ENCODE results near the gene GULP1.

Gene GULP1

DNA sequence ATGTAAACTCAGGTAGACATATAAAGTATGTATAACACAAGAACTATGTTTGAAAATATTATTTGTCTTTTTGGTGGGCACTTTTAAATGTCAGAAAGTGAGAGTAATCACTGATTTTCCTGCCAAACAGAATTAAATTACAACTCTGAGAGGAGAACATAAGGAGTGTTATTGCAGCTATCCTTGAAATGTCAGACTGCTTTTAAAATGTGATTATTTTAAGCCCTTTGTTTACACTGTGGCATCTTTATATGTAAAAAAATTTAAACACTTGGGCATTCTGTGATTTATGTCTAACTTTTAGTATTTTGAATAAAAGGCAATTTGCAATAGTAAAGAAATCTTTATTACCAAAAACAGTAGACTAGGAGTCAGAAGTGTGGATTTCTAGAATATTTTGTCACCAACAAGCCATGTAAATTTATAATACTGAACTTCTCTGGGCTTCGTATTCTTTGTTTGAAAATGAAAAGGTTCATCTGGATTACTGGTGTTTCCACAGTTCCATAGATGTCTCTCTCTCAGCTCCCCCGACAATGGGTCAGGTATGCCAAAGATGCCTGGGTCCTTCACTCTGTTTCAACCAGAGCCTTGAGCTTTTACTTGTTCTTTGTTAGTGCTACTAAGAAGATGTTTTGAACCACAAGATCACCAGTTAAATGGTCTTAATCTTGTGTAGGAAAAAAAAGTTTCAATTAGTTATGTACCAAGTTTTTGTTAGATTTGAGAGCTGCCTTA, 38.8 kb downstream of the GULP1 start:
- TF ChIP-seq NFIC (IDR thresholded peaks at IDR 0.05): no peak

GRCh38 chr2:188332619-188333018, 40.9 kb downstream of the GULP1 start:
- no peak for TF ChIP-seq TCF12 (IDR thresholded peaks at IDR 0.05; ENCODE audit: low read depth)
- TF ChIP-seq, protein P1, sequence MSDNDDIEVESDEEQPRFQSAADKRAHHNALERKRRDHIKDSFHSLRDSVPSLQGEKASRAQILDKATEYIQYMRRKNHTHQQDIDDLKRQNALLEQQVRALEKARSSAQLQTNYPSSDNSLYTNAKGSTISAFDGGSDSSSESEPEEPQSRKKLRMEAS (IDR thresholded peaks at IDR 0.05): no peak
- TF ChIP-seq CEBPB (IDR thresholded peaks at IDR 0.05): no peak
- TF ChIP-seq RAD21 (IDR thresholded peaks at IDR 0.05; ENCODE audit: low read depth): no peak
- TF ChIP-seq YY1 (IDR thresholded peaks at IDR 0.05; ENCODE audit: low read depth): no peak
- no peak for TF ChIP-seq NFIC (IDR thresholded peaks at IDR 0.05)
- TF ChIP-seq CREB1 (IDR thresholded peaks at IDR 0.05; ENCODE audit: low read depth): no peak
- TF ChIP-seq ZBTB7A (IDR thresholded peaks at IDR 0.05; ENCODE audit: low read depth): no peak
- no peak for TF ChIP-seq FOXM1 (IDR thresholded peaks at IDR 0.05; ENCODE audit: borderline replicate concordance, low read depth)
- no peak for TF ChIP-seq EGR1 (IDR thresholded peaks at IDR 0.05)
- TF ChIP-seq TAF1 (IDR thresholded peaks at IDR 0.05; ENCODE audit: low read depth): no peak
- no peak for TF ChIP-seq USF1 (IDR thresholded peaks at IDR 0.05)
- TF ChIP-seq EP300 (IDR thresholded peaks at IDR 0.05; ENCODE audit: borderline replicate concordance): no peak
- no peak for TF ChIP-seq TEAD4 (IDR thresholded peaks at IDR 0.05)
- TF ChIP-seq, protein P2, sequence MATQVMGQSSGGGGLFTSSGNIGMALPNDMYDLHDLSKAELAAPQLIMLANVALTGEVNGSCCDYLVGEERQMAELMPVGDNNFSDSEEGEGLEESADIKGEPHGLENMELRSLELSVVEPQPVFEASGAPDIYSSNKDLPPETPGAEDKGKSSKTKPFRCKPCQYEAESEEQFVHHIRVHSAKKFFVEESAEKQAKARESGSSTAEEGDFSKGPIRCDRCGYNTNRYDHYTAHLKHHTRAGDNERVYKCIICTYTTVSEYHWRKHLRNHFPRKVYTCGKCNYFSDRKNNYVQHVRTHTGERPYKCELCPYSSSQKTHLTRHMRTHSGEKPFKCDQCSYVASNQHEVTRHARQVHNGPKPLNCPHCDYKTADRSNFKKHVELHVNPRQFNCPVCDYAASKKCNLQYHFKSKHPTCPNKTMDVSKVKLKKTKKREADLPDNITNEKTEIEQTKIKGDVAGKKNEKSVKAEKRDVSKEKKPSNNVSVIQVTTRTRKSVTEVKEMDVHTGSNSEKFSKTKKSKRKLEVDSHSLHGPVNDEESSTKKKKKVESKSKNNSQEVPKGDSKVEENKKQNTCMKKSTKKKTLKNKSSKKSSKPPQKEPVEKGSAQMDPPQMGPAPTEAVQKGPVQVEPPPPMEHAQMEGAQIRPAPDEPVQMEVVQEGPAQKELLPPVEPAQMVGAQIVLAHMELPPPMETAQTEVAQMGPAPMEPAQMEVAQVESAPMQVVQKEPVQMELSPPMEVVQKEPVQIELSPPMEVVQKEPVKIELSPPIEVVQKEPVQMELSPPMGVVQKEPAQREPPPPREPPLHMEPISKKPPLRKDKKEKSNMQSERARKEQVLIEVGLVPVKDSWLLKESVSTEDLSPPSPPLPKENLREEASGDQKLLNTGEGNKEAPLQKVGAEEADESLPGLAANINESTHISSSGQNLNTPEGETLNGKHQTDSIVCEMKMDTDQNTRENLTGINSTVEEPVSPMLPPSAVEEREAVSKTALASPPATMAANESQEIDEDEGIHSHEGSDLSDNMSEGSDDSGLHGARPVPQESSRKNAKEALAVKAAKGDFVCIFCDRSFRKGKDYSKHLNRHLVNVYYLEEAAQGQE (IDR thresholded peaks at IDR 0.05; ENCODE audit: low read depth): no peak

DNA sequence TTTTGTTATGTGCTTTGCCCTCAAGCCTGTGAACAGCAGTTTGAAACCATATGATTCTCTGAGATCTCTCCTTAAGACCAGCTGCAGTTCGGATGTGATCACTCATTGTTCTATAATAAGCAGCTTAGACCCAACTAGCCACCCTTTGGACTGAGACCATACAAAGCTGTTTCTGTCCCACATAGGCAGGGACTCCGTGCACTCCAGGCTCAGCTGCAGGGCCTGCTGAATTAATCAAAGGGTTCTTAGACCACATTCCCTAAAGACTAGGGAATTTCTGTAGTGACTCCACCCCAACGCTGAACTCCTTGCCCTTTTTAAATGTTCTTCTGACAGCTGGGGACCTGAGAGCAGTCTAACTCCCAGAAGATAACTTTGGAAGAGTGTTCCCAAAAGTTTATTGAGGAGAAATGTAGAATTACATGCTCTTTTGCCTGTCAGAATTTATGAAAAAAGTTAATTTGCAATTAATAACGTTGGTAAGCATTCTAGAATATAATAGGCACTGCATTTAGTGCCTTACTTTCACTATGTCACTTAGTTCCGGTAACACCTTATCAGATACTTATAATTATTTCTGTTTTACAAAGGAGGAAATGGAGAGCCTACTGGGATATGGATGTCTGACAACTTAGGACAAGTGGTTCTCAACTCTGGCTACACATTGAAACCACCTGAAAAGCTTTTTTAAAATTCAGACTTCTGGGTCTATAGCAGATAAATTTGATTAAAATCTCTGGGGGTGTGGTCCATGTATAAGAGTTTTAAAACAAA, 42.3 kb downstream of the GULP1 start:
- TF ChIP-seq, protein P2 (IDR thresholded peaks at IDR 0.05; ENCODE audit: low read depth): no peak
- no peak for TF ChIP-seq TCF12 (IDR thresholded peaks at IDR 0.05; ENCODE audit: low read depth)
- no peak for TF ChIP-seq YY1 (IDR thresholded peaks at IDR 0.05; ENCODE audit: low read depth)
- no peak for TF ChIP-seq NFIC (IDR thresholded peaks at IDR 0.05)
- no peak for TF ChIP-seq TEAD4 (IDR thresholded peaks at IDR 0.05)
- no peak for TF ChIP-seq FOXM1 (IDR thresholded peaks at IDR 0.05; ENCODE audit: borderline replicate concordance, low read depth)
- TF ChIP-seq CREB1 (IDR thresholded peaks at IDR 0.05; ENCODE audit: low read depth): no peak
- TF ChIP-seq ZBTB7A (IDR thresholded peaks at IDR 0.05; ENCODE audit: low read depth): no peak
- no peak for TF ChIP-seq RAD21 (IDR thresholded peaks at IDR 0.05; ENCODE audit: low read depth)
- TF ChIP-seq, protein P1 (IDR thresholded peaks at IDR 0.05): no peak
- TF ChIP-seq USF1 (IDR thresholded peaks at IDR 0.05): no peak
- no peak for TF ChIP-seq EP300 (IDR thresholded peaks at IDR 0.05; ENCODE audit: borderline replicate concordance)

DNA sequence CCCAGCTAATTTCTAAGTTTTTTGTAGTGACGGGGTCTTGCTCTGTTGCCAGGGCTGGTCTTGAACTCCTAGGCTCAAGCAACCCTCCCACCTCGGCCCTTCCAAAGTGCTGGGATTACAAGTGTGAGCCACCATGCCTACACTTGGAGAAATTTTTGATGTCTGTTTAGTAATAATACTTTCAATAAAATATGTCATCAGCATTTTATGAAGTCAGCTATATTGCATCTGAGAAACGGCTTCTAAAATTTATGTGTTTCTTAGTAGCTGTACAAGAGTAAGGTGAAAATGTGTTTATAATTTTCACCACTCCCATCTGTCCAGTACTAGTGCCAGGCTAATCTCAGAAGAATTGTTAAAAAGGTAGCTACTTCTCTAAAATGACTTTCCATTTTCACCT, 46.8 kb downstream of the GULP1 start:
- TF ChIP-seq NFIC (IDR thresholded peaks at IDR 0.05): no peak
- no peak for TF ChIP-seq TCF12 (IDR thresholded peaks at IDR 0.05; ENCODE audit: low read depth)
- TF ChIP-seq, protein P1 (IDR thresholded peaks at IDR 0.05): no peak
- no peak for TF ChIP-seq TAF1 (IDR thresholded peaks at IDR 0.05; ENCODE audit: low read depth)
- TF ChIP-seq TEAD4 (IDR thresholded peaks at IDR 0.05): no peak
- TF ChIP-seq, protein P2 (IDR thresholded peaks at IDR 0.05; ENCODE audit: low read depth): no peak
- no peak for TF ChIP-seq CREB1 (IDR thresholded peaks at IDR 0.05; ENCODE audit: low read depth)
- TF ChIP-seq ZBTB7A (IDR thresholded peaks at IDR 0.05; ENCODE audit: low read depth): no peak
- no peak for TF ChIP-seq RAD21 (IDR thresholded peaks at IDR 0.05; ENCODE audit: low read depth)
- TF ChIP-seq YY1 (IDR thresholded peaks at IDR 0.05; ENCODE audit: low read depth): no peak
- TF ChIP-seq EGR1 (IDR thresholded peaks at IDR 0.05): no peak
- TF ChIP-seq FOXM1 (IDR thresholded peaks at IDR 0.05; ENCODE audit: borderline replicate concordance, low read depth): no peak

Measured in Ishikawa (cell line).